ENCODE results near the gene SSTR3. TPM values are rescaled to one million over a fixed set of nuclear protein-coding genes. Genes with fewer than 3 reads are reported as not detected.
A peak's percentile ranks its signal among the peaks of the same experiment; 100 is the strongest.

Gene SSTR3
- total and polyA plus RNA-seq, 2 of the 13 experiments (the other 11 are each of a cell fraction or from before 2014, with no cell fraction given) = 0.08 to 0.64 TPM

- ATAC-seq (no peak), DNase-seq (ENCODE audit: low spot score) (no peak), FAIRE-seq (no peak)
- TF ChIP-seq ZNF629 (CRISPR knock-in tag; conservative IDR thresholded peaks at IDR 0.05) (peak; percentile 83), MTF1 (CRISPR knock-in tag; IDR thresholded peaks at IDR 0.05) (no peak)
- intact Hi-C loops (cut with micrococcal nuclease; ENCODE audit: unreplicated experiment) = no loop called here
- H2AFZ ChIP-seq (ENCODE audit: low read length) = no peak overlapping the region
- H3K9me3 ChIP-seq (ENCODE audit: low read length) = no peaks in the 10 kb centered on the region
- no peaks in the 10 kb centered on the region for H3K79me2 ChIP-seq (ENCODE audit: insufficient read depth, low read length)
- in situ Hi-C loops (cut with HindIII; ENCODE audit: extremely low pct_ligation_motif_present, low pct_unique_long_range_greater_than_20kb) = no loop called here
- no peak overlapping the region for H3K4me3 ChIP-seq (replicated peaks in 1 of 3; ENCODE audit: insufficient read depth in 1 of 3, low read depth in 2 of 3, low read length in 3 of 3)
- no peak overlapping the region for H3K4me2 ChIP-seq (ENCODE audit: low read depth, low read length)
- H3K9ac ChIP-seq (ENCODE audit: insufficient read depth, low read depth, low read length) = no peak overlapping the region
- H3K27ac ChIP-seq (ENCODE audit: extremely low read length, insufficient read depth, low read length) = no peak overlapping the region
- WGBS (ENCODE audit: low lambda C conversion rate) = 64% methylated on average over 12 of the region's 15 CpGs
- no peaks in the 10 kb centered on the region; a peak in 1 of 5 replicates for H3K36me3 ChIP-seq (replicated peaks in 1 of 2; ENCODE audit: control insufficient read depth in 1 of 2, insufficient read depth in 2 of 2, low read length in 2 of 2)
- BruUV-seq (replicated peaks) = no TSS peak
- H3K27me3 ChIP-seq (ENCODE audit: control insufficient read depth in 1 of 2, insufficient read depth in 2 of 2, low read length in 2 of 2) = peaks cover 5 to 6% of the 10 kb centered on the region in 2 experiments; a peak in 3 of 5 replicates
- H3K4me1 ChIP-seq (ENCODE audit: insufficient read depth, low read length) = peaks cover 22% of the 10 kb centered on the region
- POLR2A ChIA-PET = no interaction called here
- H4K20me1 ChIP-seq (ENCODE audit: insufficient read depth, low read length) = no peaks in the 10 kb centered on the region
- CTCF ChIA-PET (ENCODE audit: low intra/inter-chr PET ratio, low total read pairs) = no interaction called here
Measured at GRCh38 chr22:37232140-37232998, 20.1 kb upstream of the SSTR3 start.

- ATAC-seq = no peak
- Histone ChIP-seq H3K4me3 (replicated peaks in 1 of 3; ENCODE audit: insufficient read depth in 1 of 3, low read depth in 2 of 3, low read length in 3 of 3) (no peak overlapping the region), H3K27ac (ENCODE audit: extremely low read length, insufficient read depth, low read length) (no peak overlapping the region), H3K36me3 (replicated peaks in 1 of 2; ENCODE audit: control insufficient read depth in 1 of 2, insufficient read depth in 2 of 2, low read length in 2 of 2) (no peaks in the 10 kb centered on the region; a peak in 1 of 5 replicates), H3K27me3 (ENCODE audit: control insufficient read depth in 1 of 2, insufficient read depth in 2 of 2, low read length in 2 of 2) (peaks cover 4 to 5% of the 10 kb centered on the region in 2 experiments; a peak in 3 of 5 replicates), H3K9me3 (ENCODE audit: low read length) (no peaks in the 10 kb centered on the region), H3K9ac (ENCODE audit: insufficient read depth, low read depth, low read length) (no peak overlapping the region), H4K20me1 (ENCODE audit: insufficient read depth, low read length) (no peaks in the 10 kb centered on the region), H3K4me2 (ENCODE audit: low read depth, low read length) (no peak overlapping the region), H2AFZ (ENCODE audit: low read length) (no peak overlapping the region), H3K4me1 (ENCODE audit: insufficient read depth, low read length) (peaks cover 22% of the 10 kb centered on the region), H3K79me2 (ENCODE audit: insufficient read depth, low read length) (no peaks in the 10 kb centered on the region)
- WGBS (ENCODE audit: low lambda C conversion rate) = 50% methylated on average over 19 of the region's 21 CpGs
- in situ Hi-C loops (cut with HindIII; ENCODE audit: extremely low pct_ligation_motif_present, low pct_unique_long_range_greater_than_20kb) = no loop called here
- no TSS peak for BruUV-seq (replicated peaks)
- intact Hi-C loops (cut with micrococcal nuclease; ENCODE audit: unreplicated experiment) = no loop called here
- DNase-seq (ENCODE audit: low spot score) = no peak
- no peak for TF ChIP-seq SOX5 (CRISPR knock-in tag; IDR thresholded peaks at IDR 0.05; ENCODE audit: borderline replicate concordance)
- TF ChIP-seq HDAC1 (CRISPR knock-in tag; IDR thresholded peaks at IDR 0.05) = 0 out of 2 replicates have a peak, but pooled peaks have one; percentile 6
- no peak for TF ChIP-seq EZH2 (conservative IDR thresholded peaks at IDR 0.05; ENCODE audit: low read depth, low read length)
- no peak for TF ChIP-seq TRAFD1 (CRISPR knock-in tag; IDR thresholded peaks at IDR 0.05; ENCODE audit: borderline replicate concordance)
- 0 out of 2 replicates have a peak, but pooled peaks have one; percentile 2 for TF ChIP-seq ZNF280B (CRISPR knock-in tag; IDR thresholded peaks at IDR 0.05; ENCODE audit: borderline replicate concordance)
- TF ChIP-seq STAT6 (CRISPR knock-in tag; IDR thresholded peaks at IDR 0.05; ENCODE audit: borderline replicate concordance) = no peak
- no peak for TF ChIP-seq ARHGAP35 (CRISPR knock-in tag; IDR thresholded peaks at IDR 0.05; ENCODE audit: borderline replicate concordance)
- POLR2A ChIA-PET = no interaction called here
- CTCF ChIA-PET (ENCODE audit: low intra/inter-chr PET ratio, low total read pairs) = no interaction called here
- FAIRE-seq = no peak
Measured at GRCh38 chr22:37231406-37232139, 19.3 kb upstream of the SSTR3 start.
